ENCODE data around the gene LYZL1. TPM values are rescaled to one million over a fixed set of nuclear protein-coding genes. Genes with fewer than 3 reads are reported as not detected.
A peak's percentile ranks its signal among the peaks of the same experiment; 100 is the strongest.
"Not testable (repeated sequence)": the region's sequence is repeated elsewhere in the genome, so short reads cannot be mapped to it uniquely, and the experiment has no call there.

Gene LYZL1
- total RNA-seq (2021; fragmentation: NEBNext Ultra II Directional; extraction: Animal tissue kit (Norgen Biotek cat#: 25700)) (not detected in 2 replicates), polyA plus RNA-seq (2011; rRNA removed) (not detected in 2 replicates), polyA minus RNA-seq (2011; rRNA and poly(A)+ RNA removed) (not detected in 2 replicates)
- polyA plus RNA-seq (2011; cell fraction: cytosol; rRNA removed): not detected
- not detected for polyA plus RNA-seq (2011; cell fraction: nucleus; rRNA removed)
- not detected in 4 replicates for polyA plus RNA-seq (2012, experiment 1 of 2)
- not detected for polyA plus RNA-seq (2012, experiment 2 of 2)
- not detected for polyA plus RNA-seq (2013, experiment 1 of 2)
- not detected for polyA plus RNA-seq (2013, experiment 2 of 2)
- polyA minus RNA-seq (2011; cell fraction: cytosol; rRNA and poly(A)+ RNA removed): not detected
- not detected for polyA minus RNA-seq (2011; cell fraction: nucleus; rRNA and poly(A)+ RNA removed)
- long read RNA-seq, experiment 1: 0 reads
- long read RNA-seq, experiment 2: 0 reads

DNA sequence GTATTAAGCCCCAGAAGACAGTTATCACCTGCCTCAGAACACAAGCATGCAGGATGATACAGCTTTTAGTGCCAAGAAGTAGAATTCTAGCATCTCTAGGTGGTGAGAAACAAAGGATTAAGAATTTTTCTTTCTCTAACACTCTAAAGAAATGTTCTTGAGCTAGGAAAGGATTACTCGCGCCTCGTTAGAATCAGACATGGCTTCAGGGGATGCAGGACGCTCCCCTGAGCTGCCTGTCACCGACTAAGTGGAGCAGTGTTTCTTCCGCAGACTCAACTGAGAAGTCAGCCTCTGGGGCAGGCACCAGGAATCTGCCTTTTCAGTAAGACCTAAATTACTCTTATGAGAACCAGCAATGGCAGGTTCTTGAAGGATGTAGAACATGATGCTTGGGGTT lies at the start of gene LYZL1:
LYZL1 (plus strand) TSS at position 165 of the 400 bp plus-strand sequence. CDS start 2,798 bp downstream, outside the sequence.
- H4K20me1 ChIP-seq (replicated peaks in 1 of 2; ENCODE audit: control insufficient read depth in 1 of 2, insufficient read depth in 2 of 2, low read length in 2 of 2); H4K5ac ChIP-seq (ENCODE audit: insufficient read length, low read depth, low read length); H2BK5ac ChIP-seq (ENCODE audit: low read depth, low read length); DNase-seq (ENCODE audit: low read depth in 1 of 2, low spot score in 2 of 2); H2AFZ ChIP-seq (ENCODE audit: low read length); H3K4me2 ChIP-seq (ENCODE audit: insufficient read depth in 1 of 2, low read depth in 2 of 2, low read length in 2 of 2); H2BK120ac ChIP-seq (replicated peaks; ENCODE audit: low read depth, low read length); H3K4ac ChIP-seq (replicated peaks; ENCODE audit: insufficient read length, low read depth, low read length); H2AK5ac ChIP-seq (ENCODE audit: low read depth, low read length); H3K27ac ChIP-seq (ENCODE audit: low read depth, low read length); H2BK15ac ChIP-seq (ENCODE audit: low read length); H3K79me2 ChIP-seq (ENCODE audit: control insufficient read depth in 1 of 2, insufficient read depth in 2 of 2, low read length in 2 of 2); H3K36me3 ChIP-seq (ENCODE audit: control insufficient read depth in 2 of 4, insufficient read depth in 4 of 4, low read length in 3 of 4); H4K8ac ChIP-seq (ENCODE audit: extremely low read depth, insufficient read depth, low read length); H4K91ac ChIP-seq (replicated peaks; ENCODE audit: insufficient read length, low read length); H2BK12ac ChIP-seq (ENCODE audit: low read depth, low read length); H3K23ac ChIP-seq (ENCODE audit: insufficient read length); H3K9me3 ChIP-seq (ENCODE audit: insufficient read depth in 2 of 2, low read depth in 1 of 2, low read length in 1 of 2); H3K56ac ChIP-seq (replicated peaks; ENCODE audit: insufficient read length, low read depth, low read length); H3K23me2 ChIP-seq (ENCODE audit: low read depth, low read length); H3K14ac ChIP-seq (ENCODE audit: insufficient read length); H3K4me1 ChIP-seq (replicated peaks in 1 of 4; ENCODE audit: control insufficient read depth in 3 of 4, insufficient read depth in 4 of 4, low read length in 3 of 4); H3K79me1 ChIP-seq (ENCODE audit: low read depth, low read length); POLR2A ChIA-PET (ENCODE audit: partially characterized antibody); H3K9ac ChIP-seq (replicated peaks in 1 of 4; ENCODE audit: extremely low read depth in 1 of 4, low read depth in 3 of 4, low read length in 3 of 4); H2BK20ac ChIP-seq (ENCODE audit: low read length); H3K18ac ChIP-seq (ENCODE audit: extremely low read depth, low read length); H3K4me3 ChIP-seq (ENCODE audit: extremely low read depth in 1 of 4, insufficient read depth in 2 of 4, low read depth in 3 of 4, low read length in 4 of 4); H3K27me3 ChIP-seq (replicated peaks in 1 of 4; ENCODE audit: control insufficient read depth in 3 of 4, extremely low read depth in 1 of 4, insufficient read depth in 3 of 4, low read length in 3 of 4): not testable (repeated sequence)
- CTCF ChIA-PET (ENCODE audit: partially characterized antibody): interaction anchor here (0.6 to 1.0 kb wide), 3 partner anchors 36 to 104 kb away, joined by 3 read pairs; no protein-coding TSS in a partner anchor
- peak; percentile 45 for FAIRE-seq
- 86% methylated on average over 6 of the region's 6 CpGs; no CpG with 5 or more reads in 1 of the 2 experiments for WGBS, 2 experiments (ENCODE audit: extremely low coverage in 1 of 2, insufficient coverage in 1 of 2, insufficient read length in 1 of 2, insufficient replicate concordance in 2 of 2, low coverage in 1 of 2, low lambda C conversion rate in 2 of 2, missing lambda C conversion rate in 1 of 2)

Measured in H1 (cell line).